ENCODE measurements around the gene TMEM131. TPM values are rescaled to one million over a fixed set of nuclear protein-coding genes. Genes with fewer than 3 reads are reported as not detected.

The TMEM131 gene
- total RNA-seq, 4 donors from 2014 or later, result 32.8 to 54.8 (median 41.2) TPM

- intact Hi-C loops (cut with DNase I; ENCODE audit: low total_unique reads), result no loop called here
- TF ChIP-seq CTCF (IDR thresholded peaks at IDR 0.05) (no peak), POLR2A (IDR thresholded peaks at IDR 0.05) (no peak)
- peak in 1 of 2 donors; percentile 41 for DNase-seq (ENCODE audit: low spot score in 2 of 2)
- H3K4me3 ChIP-seq (ENCODE audit: low read depth, poor library complexity, severe bottlenecking), result no peak overlapping the region
- 20 to 23% methylated on average over 12 of the region's 12 CpGs for WGBS, 2 donors
These were observed 267.5 kb downstream of the TMEM131 start for GRCh38 chr2:97728091-97728731.

GRCh38 chr2:97727296-97727695 lies 268.5 kb downstream of the TMEM131 start:
- 90 to 92% methylated on average over 7 of the region's 7 CpGs for WGBS, 2 donors
- TF ChIP-seq CTCF (IDR thresholded peaks at IDR 0.05) (no peak), POLR2A (IDR thresholded peaks at IDR 0.05) (no peak)
- intact Hi-C loops (cut with DNase I; ENCODE audit: low total_unique reads), result no loop called here
- no peak for DNase-seq (ENCODE audit: low spot score in 2 of 2)
- H3K4me3 ChIP-seq (ENCODE audit: low read depth, poor library complexity, severe bottlenecking), result no peak overlapping the region

GRCh38 chr2:97726261-97727064 lies 269.3 kb downstream of the TMEM131 start:
- DNase-seq (ENCODE audit: low spot score in 2 of 2), result no peak
- intact Hi-C loops (cut with DNase I; ENCODE audit: low total_unique reads), result no loop called here
- no peak overlapping the region for H3K4me3 ChIP-seq (ENCODE audit: low read depth, poor library complexity, severe bottlenecking)
- TF ChIP-seq CTCF (IDR thresholded peaks at IDR 0.05) (no peak), POLR2A (IDR thresholded peaks at IDR 0.05) (no peak)
- 52 to 77% methylated on average over 4 of the region's 4 CpGs for WGBS, 2 donors

GRCh38 chr2:97724946-97725688 lies 270.6 kb downstream of the TMEM131 start:
- intact Hi-C loops (cut with DNase I; ENCODE audit: low total_unique reads), result no loop called here
- 93 to 94% methylated on average over 31 of the region's 31 CpGs for WGBS, 2 donors
- DNase-seq (ENCODE audit: low spot score in 2 of 2), result no peak
- TF ChIP-seq CTCF (IDR thresholded peaks at IDR 0.05), result no peak
- TF ChIP-seq POLR2A (IDR thresholded peaks at IDR 0.05), result no peak
- H3K4me3 ChIP-seq (ENCODE audit: low read depth, poor library complexity, severe bottlenecking), result no peak overlapping the region

- TF ChIP-seq POLR2A (IDR thresholded peaks at IDR 0.05) (no peak), CTCF (IDR thresholded peaks at IDR 0.05) (no peak)
- H3K4me3 ChIP-seq (ENCODE audit: low read depth, poor library complexity, severe bottlenecking), result no peak overlapping the region
- DNase-seq (ENCODE audit: low spot score in 2 of 2), result no peak
- WGBS, 2 donors, result 77 to 83% methylated on average over 17 of the region's 17 CpGs
- intact Hi-C loops (cut with DNase I; ENCODE audit: low total_unique reads), result no loop called here
These were observed 271.2 kb downstream of the TMEM131 start for GRCh38 chr2:97724501-97724900.

Data from lower leg skin (tissue), 4 donors.